Smooth muscle cell (in vitro differentiated cells): ENCODE measurements around the gene ACAP1. TPM values are rescaled to one million over a fixed set of nuclear protein-coding genes. Genes with fewer than 3 reads are reported as not detected.

Experiments
- DNase-seq: peaks from one replicate; lab custom pipeline; 2025; ENCODE audit not compliant: unreplicated experiment; lab: John Stamatoyannopoulos, UW
- H2AFZ ChIP-seq: fragments of 200-600 bp; sonication (generic); 2 replicates; pipeline ENCODE4 v1.6.0; 2016; ENCODE audit warnings: antibody characterized with exemption, low read depth, mild to moderate bottlenecking
- H3F3A ChIP-seq: fragments of 200-600 bp; sonication (generic); 2 replicates; pipeline ENCODE4 v1.6.0; 2017; ENCODE audit warnings: antibody characterized with exemption, low read depth
- H3K27ac ChIP-seq: fragments of 200-600 bp; sonication (generic); 2 replicates; pipeline ENCODE4 v1.5.1; 2016; ENCODE audit warnings: low read depth, mild to moderate bottlenecking
- H3K27me3 ChIP-seq: fragments of 200-600 bp; sonication (generic); 2 replicates; pipeline ENCODE4 v1.6.1; 2016; ENCODE audit warnings: low read depth, mild to moderate bottlenecking
- H3K36me3 ChIP-seq: fragments of 200-600 bp; sonication (generic); 2 replicates; pipeline ENCODE4 v1.5.1; 2016; ENCODE audit warnings: low read depth
- H3K4me1 ChIP-seq: fragments of 200-600 bp; sonication (generic); 2 replicates; pipeline ENCODE4 v1.5.1; 2016; ENCODE audit warnings: low read depth
- H3K4me2 ChIP-seq: fragments of 200-600 bp; sonication (generic); 2 replicates; pipeline ENCODE4 v1.6.0; 2016; ENCODE audit warnings: mild to moderate bottlenecking
- H3K4me3 ChIP-seq: fragments of 200-600 bp; sonication (generic); 2 replicates; pipeline ENCODE4 v1.5.1; 2016; ENCODE audit warnings: mild to moderate bottlenecking
- H3K79me2 ChIP-seq: fragments of 200-600 bp; sonication (generic); 2 replicates; pipeline ENCODE4 v1.6.0; 2016; ENCODE audit warnings: low read depth, mild to moderate bottlenecking
- H3K9ac ChIP-seq: fragments of 200-600 bp; sonication (generic); 2 replicates; pipeline ENCODE4 v1.6.0; 2016; ENCODE audit warnings: low read depth
- H3K9me3 ChIP-seq: fragments of 200-600 bp; sonication (generic); replicated peaks from 2 replicates; pipeline ENCODE4 v1.5.1; 2016; ENCODE audit warnings: low read depth
- H4K20me1 ChIP-seq: fragments of 200-600 bp; sonication (generic); 2 replicates; pipeline ENCODE4 v1.6.0; 2016; ENCODE audit warnings: low read depth
- WGBS: methylation state at CpG from one replicate; pipeline ENCODE4 v1.1.7; 2016; ENCODE audit warnings: low lambda C conversion rate; 5-methylcytosine and 5-hydroxymethylcytosine counted together
- polyA plus RNA-seq: library from polyadenylated mRNA; unstranded; fragments of >200 nt; fragmentation: Nextera tagmentation; extraction: Ambion mirVana; gene quantifications from 2 replicates; pipeline ENCODE4 v1.2.1, GENCODE V29; 2016
- total RNA-seq: library from RNA; depleted of rRNA; stranded (reverse); fragments of >200 nt; gene quantifications from 2 replicates; pipeline ENCODE4 v1.2.3, GENCODE V29; 2014
- TF ChIP-seq, protein P1 (sequence below): fragments of 200-600 bp; sonication (generic); IDR thresholded peaks from 2 replicates; pipeline ENCODE4 v1.5.1; 2017; ENCODE audit warnings: borderline replicate concordance, mild to moderate bottlenecking, antibody characterized with exemption; ENCODE audit not compliant: insufficient read depth, poor library complexity, severe bottlenecking

ACAP1 gene
- total and polyA plus RNA-seq, 2 experiments from 2014 or later, result 15.2 to 31.6 TPM

DNA sequence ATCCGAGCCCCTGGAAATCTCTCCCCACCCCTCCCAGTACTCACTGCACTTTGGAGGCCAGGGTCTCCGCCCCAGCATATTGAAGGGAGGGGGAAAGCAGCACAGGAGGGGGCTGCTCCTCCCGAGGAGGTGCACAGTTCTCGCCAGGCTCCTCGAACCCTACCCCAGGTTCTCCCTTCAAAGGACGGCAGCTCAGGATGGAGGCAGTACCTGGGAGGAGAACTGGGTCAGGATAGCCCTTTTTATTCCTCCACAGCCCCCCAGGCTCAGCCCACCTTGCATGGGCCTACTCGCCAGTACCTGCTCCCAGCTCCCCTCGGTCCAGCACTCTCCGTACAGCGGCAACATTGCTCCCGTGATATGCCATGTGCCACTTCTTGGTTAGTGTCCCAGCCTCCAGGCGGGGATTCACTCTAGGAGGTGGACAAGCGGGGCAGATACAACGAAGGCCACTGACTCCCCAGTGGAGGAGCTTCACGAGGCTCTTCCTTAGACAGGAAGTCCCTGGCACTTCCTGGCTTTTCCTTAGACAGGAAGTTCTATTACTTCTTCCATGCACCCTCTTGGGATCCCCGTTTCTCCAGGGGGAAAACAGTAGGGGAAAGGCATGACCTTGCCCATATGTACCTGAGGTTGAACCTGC lies 19.0 kb upstream of the ACAP1 start:
- Histone ChIP-seq H3K79me2 (peaks cover 20% of the 10 kb centered on the region), H3K4me1 (peaks cover 6% of the 10 kb centered on the region), H3K9me3 (no peaks in the 10 kb centered on the region), H3F3A (peaks cover 28% of the 10 kb centered on the region), H3K4me2 (no peak overlapping the region), H2AFZ (no peak overlapping the region), H3K27ac (no peak overlapping the region), H3K4me3 (no peak overlapping the region), H3K36me3 (no peaks in the 10 kb centered on the region), H3K27me3 (no peaks in the 10 kb centered on the region), H3K9ac (no peak overlapping the region), H4K20me1 (peaks cover 26% of the 10 kb centered on the region)
- TF ChIP-seq, protein P1, sequence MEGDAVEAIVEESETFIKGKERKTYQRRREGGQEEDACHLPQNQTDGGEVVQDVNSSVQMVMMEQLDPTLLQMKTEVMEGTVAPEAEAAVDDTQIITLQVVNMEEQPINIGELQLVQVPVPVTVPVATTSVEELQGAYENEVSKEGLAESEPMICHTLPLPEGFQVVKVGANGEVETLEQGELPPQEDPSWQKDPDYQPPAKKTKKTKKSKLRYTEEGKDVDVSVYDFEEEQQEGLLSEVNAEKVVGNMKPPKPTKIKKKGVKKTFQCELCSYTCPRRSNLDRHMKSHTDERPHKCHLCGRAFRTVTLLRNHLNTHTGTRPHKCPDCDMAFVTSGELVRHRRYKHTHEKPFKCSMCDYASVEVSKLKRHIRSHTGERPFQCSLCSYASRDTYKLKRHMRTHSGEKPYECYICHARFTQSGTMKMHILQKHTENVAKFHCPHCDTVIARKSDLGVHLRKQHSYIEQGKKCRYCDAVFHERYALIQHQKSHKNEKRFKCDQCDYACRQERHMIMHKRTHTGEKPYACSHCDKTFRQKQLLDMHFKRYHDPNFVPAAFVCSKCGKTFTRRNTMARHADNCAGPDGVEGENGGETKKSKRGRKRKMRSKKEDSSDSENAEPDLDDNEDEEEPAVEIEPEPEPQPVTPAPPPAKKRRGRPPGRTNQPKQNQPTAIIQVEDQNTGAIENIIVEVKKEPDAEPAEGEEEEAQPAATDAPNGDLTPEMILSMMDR, result no peak
- DNase-seq, result no peak
- WGBS, result 96% methylated on average over 15 of the region's 16 CpGs

DNA sequence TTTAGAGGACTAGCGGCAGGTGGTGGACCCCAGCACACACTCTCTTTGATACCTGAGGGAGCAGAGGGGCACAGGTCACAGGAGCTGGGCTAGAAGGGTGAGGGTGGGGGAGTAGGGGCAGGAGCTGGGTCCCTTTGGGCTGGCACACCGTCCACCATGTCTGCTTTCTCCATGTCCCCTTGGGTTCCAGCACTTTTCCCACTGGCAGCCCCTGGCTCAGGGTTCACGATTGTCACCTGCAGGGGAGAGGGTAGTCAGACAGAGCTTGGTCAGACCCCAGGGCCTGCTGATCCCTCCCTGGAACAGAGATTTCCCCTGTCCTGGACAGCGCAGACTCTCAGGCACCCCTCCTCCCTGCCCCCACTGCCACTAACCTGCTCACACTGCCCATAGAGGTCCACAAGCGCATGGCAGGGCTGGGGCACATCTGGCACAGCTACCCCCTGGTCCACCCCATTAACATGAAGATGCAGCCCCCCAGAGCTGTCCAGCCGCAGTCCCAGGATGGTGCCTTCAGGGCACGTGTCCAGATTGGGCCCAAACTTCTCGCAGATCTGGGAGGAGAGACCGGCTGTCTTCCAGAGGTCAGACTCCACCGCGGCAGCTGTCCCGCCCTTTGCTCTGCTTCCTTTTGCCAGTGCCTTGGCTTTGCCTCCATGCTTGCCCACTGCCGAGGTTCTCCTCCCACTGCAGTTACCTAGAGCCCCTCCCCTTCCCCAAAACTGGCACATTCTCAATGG lies 18.0 kb upstream of the ACAP1 start:
- H3K4me2 ChIP-seq, result no peak overlapping the region
- WGBS, result 95% methylated on average over 13 of the region's 13 CpGs
- H4K20me1 ChIP-seq, result peaks cover 16% of the 10 kb centered on the region
- peaks cover 6% of the 10 kb centered on the region for H3K4me1 ChIP-seq
- no peak overlapping the region for H2AFZ ChIP-seq
- H3K36me3 ChIP-seq, result no peaks in the 10 kb centered on the region
- no peak overlapping the region for H3K4me3 ChIP-seq
- peaks cover 18% of the 10 kb centered on the region for H3F3A ChIP-seq
- DNase-seq, result no peak
- H3K9me3 ChIP-seq, result no peaks in the 10 kb centered on the region
- H3K9ac ChIP-seq, result no peak overlapping the region
- no peak overlapping the region for H3K27ac ChIP-seq
- H3K27me3 ChIP-seq, result no peaks in the 10 kb centered on the region
- TF ChIP-seq, protein P1, result no peak
- H3K79me2 ChIP-seq, result peaks cover 10% of the 10 kb centered on the region

DNA sequence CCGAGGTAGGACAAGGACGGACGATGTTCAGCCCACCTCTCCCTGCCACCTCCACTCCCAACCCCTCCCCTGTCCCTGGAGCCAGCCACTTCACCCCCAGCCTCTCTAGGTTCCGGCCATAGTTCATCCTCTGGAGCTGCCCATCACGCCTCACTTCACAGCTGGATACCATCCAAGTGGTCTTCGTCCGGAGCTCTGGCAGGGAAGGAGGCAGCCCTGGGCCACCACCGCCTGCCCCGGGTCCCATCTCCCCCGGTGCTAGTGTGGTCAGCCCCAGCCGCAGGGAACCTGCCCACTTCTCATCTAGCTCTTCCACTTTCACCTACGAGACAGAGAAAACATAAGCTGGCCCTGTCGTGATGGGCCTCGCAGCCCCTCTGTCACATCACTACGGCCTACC lies 14.9 kb upstream of the ACAP1 start:
- Histone ChIP-seq H3K4me3 (no peak overlapping the region), H2AFZ (no peak overlapping the region), H3K27me3 (no peaks in the 10 kb centered on the region), H3K27ac (no peak overlapping the region), H3K9ac (no peak overlapping the region), H3K4me1 (no peaks in the 10 kb centered on the region), H3K79me2 (no peaks in the 10 kb centered on the region), H3F3A (peaks cover 2% of the 10 kb centered on the region), H3K4me2 (no peak overlapping the region), H4K20me1 (no peaks in the 10 kb centered on the region), H3K36me3 (no peaks in the 10 kb centered on the region), H3K9me3 (no peaks in the 10 kb centered on the region)
- TF ChIP-seq, protein P1, result no peak
- WGBS, result 97% methylated on average over 15 of the region's 15 CpGs
- no peak for DNase-seq
